Measurements from ENCODE around the gene PEX26. TPM values are rescaled to one million over a fixed set of nuclear protein-coding genes. Genes with fewer than 3 reads are reported as not detected.

The PEX26 gene
- total RNA-seq, 1 donor from 2014 or later, result 43.5 TPM

- H3K4me1 Mint-ChIP-seq (ENCODE audit: unreplicated experiment), result peaks cover 15% of the 10 kb centered on the region
- H3K27ac Mint-ChIP-seq (ENCODE audit: unreplicated experiment), result no peak overlapping the region
- no peak for TF ChIP-seq CTCF (IDR thresholded peaks at IDR 0.05)
- no peak overlapping the region for H3K4me3 Mint-ChIP-seq (ENCODE audit: unreplicated experiment)
- H3K9me3 Mint-ChIP-seq (ENCODE audit: unreplicated experiment), result no peaks in the 10 kb centered on the region
- peaks cover 34% of the 10 kb centered on the region for H3K36me3 Mint-ChIP-seq (ENCODE audit: unreplicated experiment)
- no peaks in the 10 kb centered on the region for H3K27me3 Mint-ChIP-seq (ENCODE audit: unreplicated experiment)
- no peak for DNase-seq (ENCODE audit: extremely low spot score, unreplicated experiment)
These were observed 5.6 kb downstream of the PEX26 start for GRCh38 chr22:18083406-18083805.

GRCh38 chr22:18085188-18085587 is 7.4 kb downstream of the PEX26 start:
- H3K4me1 Mint-ChIP-seq (ENCODE audit: unreplicated experiment), result peaks cover 2% of the 10 kb centered on the region
- no peak overlapping the region for H3K27ac Mint-ChIP-seq (ENCODE audit: unreplicated experiment)
- no peaks in the 10 kb centered on the region for H3K27me3 Mint-ChIP-seq (ENCODE audit: unreplicated experiment)
- DNase-seq (ENCODE audit: extremely low spot score, unreplicated experiment), result no peak
- H3K4me3 Mint-ChIP-seq (ENCODE audit: unreplicated experiment), result no peak overlapping the region
- no peak for TF ChIP-seq CTCF (IDR thresholded peaks at IDR 0.05)
- H3K9me3 Mint-ChIP-seq (ENCODE audit: unreplicated experiment), result no peaks in the 10 kb centered on the region
- peaks cover 30% of the 10 kb centered on the region for H3K36me3 Mint-ChIP-seq (ENCODE audit: unreplicated experiment)

GRCh38 chr22:18087350-18087855 is 9.6 kb downstream of the PEX26 start:
- Mint-ChIP-seq H3K4me1 (ENCODE audit: unreplicated experiment) (peaks cover 2% of the 10 kb centered on the region), H3K27ac (ENCODE audit: unreplicated experiment) (no peak overlapping the region), H3K27me3 (ENCODE audit: unreplicated experiment) (no peaks in the 10 kb centered on the region), H3K9me3 (ENCODE audit: unreplicated experiment) (no peaks in the 10 kb centered on the region), H3K4me3 (ENCODE audit: unreplicated experiment) (no peak overlapping the region), H3K36me3 (ENCODE audit: unreplicated experiment) (peaks cover 27% of the 10 kb centered on the region)
- DNase-seq (ENCODE audit: extremely low spot score, unreplicated experiment), result no peak
- TF ChIP-seq CTCF (IDR thresholded peaks at IDR 0.05), result no peak

- Mint-ChIP-seq H3K9me3 (ENCODE audit: unreplicated experiment) (no peaks in the 10 kb centered on the region), H3K27ac (ENCODE audit: unreplicated experiment) (no peak overlapping the region), H3K27me3 (ENCODE audit: unreplicated experiment) (no peaks in the 10 kb centered on the region), H3K4me1 (ENCODE audit: unreplicated experiment) (no peaks in the 10 kb centered on the region), H3K36me3 (ENCODE audit: unreplicated experiment) (peaks cover 19% of the 10 kb centered on the region), H3K4me3 (ENCODE audit: unreplicated experiment) (no peak overlapping the region)
- no peak for DNase-seq (ENCODE audit: extremely low spot score, unreplicated experiment)
- no peak for TF ChIP-seq CTCF (IDR thresholded peaks at IDR 0.05)
These were observed 11.2 kb downstream of the PEX26 start for GRCh38 chr22:18088825-18089568.

GRCh38 chr22:18090286-18090685 is 12.5 kb downstream of the PEX26 start:
- no peak overlapping the region for H3K27ac Mint-ChIP-seq (ENCODE audit: unreplicated experiment)
- H3K4me3 Mint-ChIP-seq (ENCODE audit: unreplicated experiment), result no peak overlapping the region
- no peak for TF ChIP-seq CTCF (IDR thresholded peaks at IDR 0.05)
- peaks cover 18% of the 10 kb centered on the region for H3K36me3 Mint-ChIP-seq (ENCODE audit: unreplicated experiment)
- H3K4me1 Mint-ChIP-seq (ENCODE audit: unreplicated experiment), result no peaks in the 10 kb centered on the region
- DNase-seq (ENCODE audit: extremely low spot score, unreplicated experiment), result no peak
- H3K9me3 Mint-ChIP-seq (ENCODE audit: unreplicated experiment), result no peaks in the 10 kb centered on the region
- no peaks in the 10 kb centered on the region for H3K27me3 Mint-ChIP-seq (ENCODE audit: unreplicated experiment)

Data from osteocyte (in vitro differentiated cells).